Measurements from ENCODE around the gene LEF1.
"Not testable (repeated sequence)": the region's sequence is repeated elsewhere in the genome, so short reads cannot be mapped to it uniquely, and the experiment has no call there.

DNA sequence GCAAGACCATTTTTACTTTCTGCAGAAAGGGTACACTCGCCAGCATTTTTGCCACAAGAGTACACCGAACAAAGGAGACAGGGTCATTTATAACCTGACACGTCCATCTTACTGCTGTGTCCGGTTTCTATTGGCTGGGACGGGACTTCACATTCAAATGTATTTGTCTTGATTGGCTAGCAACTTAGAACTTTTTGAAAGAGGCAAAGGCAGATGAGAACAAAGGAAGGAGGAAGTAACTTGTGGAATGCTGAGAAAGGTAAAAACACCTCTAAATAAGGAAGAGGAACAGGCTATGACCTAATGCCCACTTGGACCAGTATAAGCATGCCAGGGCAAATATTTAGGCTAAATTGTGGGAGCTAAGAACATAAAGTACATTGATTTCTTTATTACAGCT lies 156.3 kb downstream of the LEF1 start:
- not testable (repeated sequence) for TF ChIP-seq TCF4 (CRISPR knock-in tag; IDR thresholded peaks at IDR 0.05; ENCODE audit: borderline replicate concordance); ESRRG (CRISPR knock-in tag; IDR thresholded peaks at IDR 0.05); ISL1 (CRISPR knock-in tag; IDR thresholded peaks at IDR 0.05); ZFP30 (CRISPR knock-in tag; IDR thresholded peaks at IDR 0.05); ZNF70 (CRISPR knock-in tag; IDR thresholded peaks at IDR 0.05); ZNF8 (CRISPR knock-in tag; IDR thresholded peaks at IDR 0.05); SNAI2 (CRISPR knock-in tag; IDR thresholded peaks at IDR 0.05); TOX (CRISPR knock-in tag; IDR thresholded peaks at IDR 0.05; ENCODE audit: borderline replicate concordance); CSDC2 (CRISPR knock-in tag; IDR thresholded peaks at IDR 0.05); ZFP3 (CRISPR knock-in tag; IDR thresholded peaks at IDR 0.05)
- TF ChIP-seq, protein P1, sequence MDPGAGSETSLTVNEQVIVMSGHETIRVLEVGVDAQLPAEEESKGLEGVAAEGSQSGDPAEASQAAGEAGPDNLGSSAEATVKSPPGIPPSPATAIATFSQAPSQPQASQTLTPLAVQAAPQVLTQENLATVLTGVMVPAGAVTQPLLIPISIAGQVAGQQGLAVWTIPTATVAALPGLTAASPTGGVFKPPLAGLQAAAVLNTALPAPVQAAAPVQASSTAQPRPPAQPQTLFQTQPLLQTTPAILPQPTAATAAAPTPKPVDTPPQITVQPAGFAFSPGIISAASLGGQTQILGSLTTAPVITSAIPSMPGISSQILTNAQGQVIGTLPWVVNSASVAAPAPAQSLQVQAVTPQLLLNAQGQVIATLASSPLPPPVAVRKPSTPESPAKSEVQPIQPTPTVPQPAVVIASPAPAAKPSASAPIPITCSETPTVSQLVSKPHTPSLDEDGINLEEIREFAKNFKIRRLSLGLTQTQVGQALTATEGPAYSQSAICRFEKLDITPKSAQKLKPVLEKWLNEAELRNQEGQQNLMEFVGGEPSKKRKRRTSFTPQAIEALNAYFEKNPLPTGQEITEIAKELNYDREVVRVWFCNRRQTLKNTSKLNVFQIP (CRISPR knock-in tag; IDR thresholded peaks at IDR 0.05; ENCODE audit: borderline replicate concordance, low read depth) = not testable (repeated sequence)

All from SK-N-SH treated with all-trans-retinoic acid at 6 μM for 48 hours (cell line).